ENCODE results near the gene SGCD.

The SGCD gene

GRCh38 chr5:156618601-156619000 lies 291.6 kb downstream of the SGCD start:
- no peaks in the 10 kb centered on the region for H3K4me1 ChIP-seq (ENCODE audit: insufficient read depth, poor library complexity, severe bottlenecking)
- DNase-seq (ENCODE audit: low spot score) (no peak), ATAC-seq (ENCODE audit: low read depth) (no peak)
- no peak overlapping the region for H3K4me3 ChIP-seq (ENCODE audit: severe bottlenecking)
- H3K27ac ChIP-seq (ENCODE audit: poor library complexity, severe bottlenecking): no peak overlapping the region
- no peaks in the 10 kb centered on the region for H3K9me3 ChIP-seq (ENCODE audit: severe bottlenecking)
- no peak for TF ChIP-seq CTCF (IDR thresholded peaks at IDR 0.05; ENCODE audit: poor library complexity, severe bottlenecking)
- H3K36me3 ChIP-seq (ENCODE audit: low read depth): no peaks in the 10 kb centered on the region
- H3K27me3 ChIP-seq (ENCODE audit: insufficient read depth, poor library complexity, severe bottlenecking): no peaks in the 10 kb centered on the region

- TF ChIP-seq CTCF (IDR thresholded peaks at IDR 0.05; ENCODE audit: poor library complexity, severe bottlenecking): no peak
- no peaks in the 10 kb centered on the region for H3K9me3 ChIP-seq (ENCODE audit: severe bottlenecking)
- no peaks in the 10 kb centered on the region for H3K4me1 ChIP-seq (ENCODE audit: insufficient read depth, poor library complexity, severe bottlenecking)
- H3K36me3 ChIP-seq (ENCODE audit: low read depth): no peaks in the 10 kb centered on the region
- H3K27ac ChIP-seq (ENCODE audit: poor library complexity, severe bottlenecking): no peak overlapping the region
- no peak for DNase-seq (ENCODE audit: low spot score)
- no peaks in the 10 kb centered on the region for H3K27me3 ChIP-seq (ENCODE audit: insufficient read depth, poor library complexity, severe bottlenecking)
- no peak overlapping the region for H3K4me3 ChIP-seq (ENCODE audit: severe bottlenecking)
- ATAC-seq (ENCODE audit: low read depth): no peak
These were observed 294.8 kb downstream of the SGCD start for GRCh38 chr5:156621719-156622118.

- no peaks in the 10 kb centered on the region for H3K36me3 ChIP-seq (ENCODE audit: low read depth)
- H3K4me1 ChIP-seq (ENCODE audit: insufficient read depth, poor library complexity, severe bottlenecking): no peaks in the 10 kb centered on the region
- no peak overlapping the region for H3K4me3 ChIP-seq (ENCODE audit: severe bottlenecking)
- no peak for TF ChIP-seq CTCF (IDR thresholded peaks at IDR 0.05; ENCODE audit: poor library complexity, severe bottlenecking)
- no peak overlapping the region for H3K27ac ChIP-seq (ENCODE audit: poor library complexity, severe bottlenecking)
- no peaks in the 10 kb centered on the region for H3K27me3 ChIP-seq (ENCODE audit: insufficient read depth, poor library complexity, severe bottlenecking)
- H3K9me3 ChIP-seq (ENCODE audit: severe bottlenecking): no peaks in the 10 kb centered on the region
- ATAC-seq (ENCODE audit: low read depth) (no peak), DNase-seq (ENCODE audit: low spot score) (no peak)
These were observed 296.5 kb downstream of the SGCD start for GRCh38 chr5:156623381-156624040.

- Histone ChIP-seq H3K27me3 (ENCODE audit: insufficient read depth, poor library complexity, severe bottlenecking) (no peaks in the 10 kb centered on the region), H3K4me1 (ENCODE audit: insufficient read depth, poor library complexity, severe bottlenecking) (no peaks in the 10 kb centered on the region), H3K4me3 (ENCODE audit: severe bottlenecking) (no peak overlapping the region), H3K9me3 (ENCODE audit: severe bottlenecking) (no peaks in the 10 kb centered on the region), H3K27ac (ENCODE audit: poor library complexity, severe bottlenecking) (no peak overlapping the region), H3K36me3 (ENCODE audit: low read depth) (no peaks in the 10 kb centered on the region)
- DNase-seq (ENCODE audit: low spot score) (no peak), ATAC-seq (ENCODE audit: low read depth) (no peak)
- TF ChIP-seq CTCF (IDR thresholded peaks at IDR 0.05; ENCODE audit: poor library complexity, severe bottlenecking): no peak
These were observed 297.7 kb downstream of the SGCD start for GRCh38 chr5:156624686-156625085.

GRCh38 chr5:156628421-156628820 lies 301.5 kb downstream of the SGCD start:
- TF ChIP-seq CTCF (IDR thresholded peaks at IDR 0.05; ENCODE audit: poor library complexity, severe bottlenecking): no peak
- no peaks in the 10 kb centered on the region for H3K27me3 ChIP-seq (ENCODE audit: insufficient read depth, poor library complexity, severe bottlenecking)
- no peaks in the 10 kb centered on the region for H3K4me1 ChIP-seq (ENCODE audit: insufficient read depth, poor library complexity, severe bottlenecking)
- H3K9me3 ChIP-seq (ENCODE audit: severe bottlenecking): no peaks in the 10 kb centered on the region
- H3K4me3 ChIP-seq (ENCODE audit: severe bottlenecking): no peak overlapping the region
- no peak for ATAC-seq (ENCODE audit: low read depth)
- H3K36me3 ChIP-seq (ENCODE audit: low read depth): no peaks in the 10 kb centered on the region
- DNase-seq (ENCODE audit: low spot score): no peak
- H3K27ac ChIP-seq (ENCODE audit: poor library complexity, severe bottlenecking): no peak overlapping the region
